GM12872 (cell line): ENCODE results near the gene ILDR1.

Source experiments
- TF ChIP-seq, protein P1 (sequence below): IDR thresholded peaks from 3 replicates; pipeline ENCODE4 v1.5.1; 2011; ENCODE audit warnings: low read depth, mild to moderate bottlenecking, low read length, moderate library complexity; ENCODE audit not compliant: insufficient read depth

Gene ILDR1

DNA sequence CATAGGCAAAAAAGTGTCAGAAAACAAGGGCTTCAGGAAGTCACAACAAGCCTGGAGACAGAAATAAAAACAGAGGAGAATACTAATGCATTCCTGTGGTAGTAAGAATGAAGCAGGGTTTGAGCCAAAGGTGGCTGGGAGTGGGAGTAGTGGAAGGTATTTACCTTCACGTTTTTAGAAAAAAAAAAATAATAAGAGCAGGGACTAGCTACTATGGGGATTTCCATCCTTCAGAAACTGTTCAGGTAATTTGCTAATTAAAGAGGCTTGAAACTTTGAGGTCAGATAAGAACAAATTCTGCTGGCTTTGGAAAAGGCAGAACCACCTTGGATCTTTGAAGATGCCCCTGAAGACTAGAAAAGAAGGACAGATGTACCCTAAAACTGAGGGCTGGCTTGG is 18.4 kb downstream of the ILDR1 start:
- TF ChIP-seq, protein P1, sequence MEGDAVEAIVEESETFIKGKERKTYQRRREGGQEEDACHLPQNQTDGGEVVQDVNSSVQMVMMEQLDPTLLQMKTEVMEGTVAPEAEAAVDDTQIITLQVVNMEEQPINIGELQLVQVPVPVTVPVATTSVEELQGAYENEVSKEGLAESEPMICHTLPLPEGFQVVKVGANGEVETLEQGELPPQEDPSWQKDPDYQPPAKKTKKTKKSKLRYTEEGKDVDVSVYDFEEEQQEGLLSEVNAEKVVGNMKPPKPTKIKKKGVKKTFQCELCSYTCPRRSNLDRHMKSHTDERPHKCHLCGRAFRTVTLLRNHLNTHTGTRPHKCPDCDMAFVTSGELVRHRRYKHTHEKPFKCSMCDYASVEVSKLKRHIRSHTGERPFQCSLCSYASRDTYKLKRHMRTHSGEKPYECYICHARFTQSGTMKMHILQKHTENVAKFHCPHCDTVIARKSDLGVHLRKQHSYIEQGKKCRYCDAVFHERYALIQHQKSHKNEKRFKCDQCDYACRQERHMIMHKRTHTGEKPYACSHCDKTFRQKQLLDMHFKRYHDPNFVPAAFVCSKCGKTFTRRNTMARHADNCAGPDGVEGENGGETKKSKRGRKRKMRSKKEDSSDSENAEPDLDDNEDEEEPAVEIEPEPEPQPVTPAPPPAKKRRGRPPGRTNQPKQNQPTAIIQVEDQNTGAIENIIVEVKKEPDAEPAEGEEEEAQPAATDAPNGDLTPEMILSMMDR = no peak

DNA sequence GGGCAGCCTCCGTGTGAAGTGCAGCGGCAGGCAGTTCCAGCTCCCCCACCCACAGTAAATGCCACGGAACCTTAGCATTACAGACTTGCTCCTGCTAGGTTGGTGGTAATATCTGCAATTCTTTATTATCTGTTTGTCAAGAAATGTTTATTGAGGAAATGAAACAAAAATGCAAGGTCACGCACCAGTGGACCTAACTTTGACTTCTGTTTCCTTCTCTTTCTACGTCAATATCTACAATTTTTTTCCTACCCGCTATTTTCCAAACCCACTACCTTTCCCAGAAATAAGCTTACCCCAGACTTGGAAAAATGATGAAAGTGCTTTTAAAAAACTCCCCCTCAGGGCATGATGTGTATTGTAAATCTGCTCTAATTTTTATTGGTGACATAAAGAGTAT is 18.9 kb downstream of the ILDR1 start:
- TF ChIP-seq, protein P1 = no peak; the same call in 2 of the 3 replicates

DNA sequence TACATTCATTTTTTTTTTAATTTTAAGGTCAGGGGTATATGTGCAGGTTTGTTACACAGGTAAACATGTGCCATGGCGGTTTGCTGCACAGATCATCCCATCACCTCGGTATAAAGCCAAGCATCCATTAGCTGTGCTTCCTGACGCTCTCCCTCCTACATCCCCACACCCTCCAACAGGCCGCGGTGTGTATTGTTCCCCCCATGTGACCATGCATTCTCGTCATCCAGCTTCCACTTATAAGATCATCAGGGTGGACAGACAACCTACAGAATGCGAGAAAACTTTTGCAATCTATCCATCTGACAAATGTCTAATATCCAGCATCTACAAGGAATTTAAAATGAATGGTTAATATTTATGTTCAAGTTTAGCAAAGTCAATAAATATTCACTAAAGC is 19.4 kb downstream of the ILDR1 start:
- TF ChIP-seq, protein P1 = no peak

- TF ChIP-seq, protein P1 = no peak
Measured at GRCh38 chr3:122001892-122002291, 20.2 kb downstream of the ILDR1 start.

- TF ChIP-seq, protein P1 = no peak
Measured at GRCh38 chr3:122000936-122001605, 21.0 kb downstream of the ILDR1 start.

DNA sequence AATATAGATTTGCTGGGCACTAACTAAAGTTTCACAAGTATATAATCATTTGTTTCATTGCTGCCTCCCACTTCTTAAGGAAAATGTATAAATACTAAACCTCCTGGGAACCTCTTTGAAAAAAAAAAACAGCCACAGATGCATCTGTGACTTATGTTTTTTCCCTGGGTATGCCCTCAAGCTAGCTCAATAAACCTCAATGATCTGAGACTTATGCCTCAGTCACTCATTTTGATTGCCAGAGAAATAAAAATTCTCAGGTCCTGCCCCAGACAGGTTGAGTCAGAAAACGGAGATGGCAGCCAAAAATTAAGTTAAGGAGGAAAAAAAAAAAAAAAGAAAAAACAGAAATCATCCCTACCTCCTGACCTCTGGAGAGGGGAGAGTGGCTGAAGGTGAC is 22.1 kb downstream of the ILDR1 start:
- TF ChIP-seq, protein P1 = no peak

DNA sequence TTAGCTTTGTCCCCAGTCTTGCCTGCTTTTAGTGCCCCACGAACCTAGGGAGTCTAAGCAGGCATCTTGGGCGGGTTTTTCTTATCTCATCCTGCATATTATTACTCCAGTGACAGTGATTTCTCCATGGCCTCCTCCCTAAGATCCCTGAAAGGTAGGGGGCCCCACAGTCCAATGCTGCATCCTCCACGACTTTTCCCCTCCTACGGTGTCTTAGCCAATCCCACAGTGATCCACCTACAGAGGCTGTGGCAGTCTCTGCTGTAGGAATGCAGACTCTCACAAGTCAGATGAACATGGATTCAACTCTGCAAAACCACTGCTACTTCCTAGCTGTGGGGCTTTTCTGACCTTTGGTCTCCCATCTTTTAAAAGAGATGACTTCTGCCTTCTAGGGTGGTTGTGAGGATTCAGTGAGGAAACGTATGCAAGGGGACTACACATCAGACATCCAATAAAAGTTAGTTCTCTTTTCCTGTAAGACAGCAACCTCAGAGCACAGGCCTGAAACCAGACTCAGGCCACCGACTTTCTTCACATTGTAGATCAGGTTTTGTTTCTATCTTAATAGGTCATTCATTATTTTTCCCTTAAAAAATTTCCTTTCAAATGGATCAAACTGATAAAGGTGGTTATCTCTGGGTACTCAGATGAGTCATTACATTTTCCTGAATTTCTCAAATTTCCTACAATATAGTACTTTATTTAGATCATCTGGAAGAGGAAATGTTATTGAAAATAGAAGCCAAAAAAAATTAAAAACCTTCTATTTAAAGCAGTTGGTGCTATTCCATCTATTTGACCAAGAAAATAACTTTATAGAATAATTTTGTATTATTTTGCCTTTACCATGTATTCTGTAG is 23.2 kb downstream of the ILDR1 start:
- TF ChIP-seq, protein P1 = no peak
